Tibial nerve (tissue), 4 donors: ENCODE measurements around the gene SPC24. TPM values are rescaled to one million over a fixed set of nuclear protein-coding genes. Genes with fewer than 3 reads are reported as not detected.
A peak's percentile ranks its signal among the peaks of the same experiment; 100 is the strongest.
"Not testable (repeated sequence)": the region's sequence is repeated elsewhere in the genome, so short reads cannot be mapped to it uniquely, and the experiment has no call there.

Experiments
- DNase-seq, 2 donors: peaks; one replicate each; pipeline ENCODE4 v3.0.0-alpha.2; 2019; ENCODE audit warnings: low spot score in 2 of 2
- H3K27ac ChIP-seq, 4 donors: fragments of 200-600 bp; sonication (generic) in 3 of 4; one replicate each; pipeline ENCODE4 v1.5.1; 2017 to 2019; ENCODE audit warnings: mild to moderate bottlenecking in 1 of 4
- H3K27me3 ChIP-seq, 2 donors: fragments of 200-600 bp; sonication (generic) in 1 of 2; one replicate each; pipeline versions ENCODE4 v1.5.1 to v1.6.0; 2017 to 2019
- H3K36me3 ChIP-seq, 3 donors: fragments of 200-600 bp; sonication (generic); one replicate each; pipeline ENCODE4 v1.5.1; 2018 to 2019
- H3K4me1 ChIP-seq, 4 donors: fragments of 200-600 bp; sonication (generic) in 3 of 4; one replicate each; pipeline ENCODE4 v1.5.1; 2017 to 2019
- H3K4me3 ChIP-seq, 4 donors: fragments of 200-600 bp; sonication (generic) in 3 of 4; one replicate each; pipeline ENCODE4 v1.5.1; 2017 to 2019; ENCODE audit warnings: mild to moderate bottlenecking in 1 of 4, moderate library complexity in 1 of 4
- H3K9me3 ChIP-seq, 4 donors: fragments of 200-600 bp; sonication (generic) in 3 of 4; one replicate each; pipeline ENCODE4 v1.5.1; 2017 to 2019
- EP300 ChIP-seq, 2 donors: sonication (generic); formaldehyde crosslinking; IDR thresholded peaks; one replicate each; pipeline ENCODE4 v1.6.1; 2017; ENCODE audit warnings: antibody characterized with exemption in 2 of 2, mild to moderate bottlenecking in 1 of 2
- POLR2A ChIP-seq, 2 donors: fragments of 450-650 bp; IDR thresholded peaks; one replicate each; pipeline ENCODE4 v1.6.1; 2017; ENCODE audit warnings: antibody characterized with exemption in 2 of 2, mild to moderate bottlenecking in 2 of 2, moderate library complexity in 2 of 2
- WGBS, 2 donors: methylation state at CpG; one replicate each; pipeline ENCODE4 v1.1.5; 2018; 5-methylcytosine and 5-hydroxymethylcytosine counted together
- total RNA-seq, 4 donors: library from RNA; depleted of rRNA; stranded (reverse); fragments of >200 nt; gene quantifications; one replicate each; pipeline ENCODE4 v1.1.0, GENCODE V29; 2016
- TF ChIP-seq, protein P1 (sequence below), 5 experiments: fragments of 200-600 bp in 3 of 5; fragments of 450-650 bp in 2 of 5; sonication (generic) in 3 of 5; IDR thresholded peaks; one replicate each; pipeline ENCODE4 v1.5.1; 2016 to 2019; ENCODE audit warnings: antibody characterized with exemption in 5 of 5, mild to moderate bottlenecking in 3 of 5, moderate library complexity in 2 of 5

Gene SPC24
- total RNA-seq, 4 donors from 2014 or later = 2.6 to 20.4 (median 4.4) TPM

DNA sequence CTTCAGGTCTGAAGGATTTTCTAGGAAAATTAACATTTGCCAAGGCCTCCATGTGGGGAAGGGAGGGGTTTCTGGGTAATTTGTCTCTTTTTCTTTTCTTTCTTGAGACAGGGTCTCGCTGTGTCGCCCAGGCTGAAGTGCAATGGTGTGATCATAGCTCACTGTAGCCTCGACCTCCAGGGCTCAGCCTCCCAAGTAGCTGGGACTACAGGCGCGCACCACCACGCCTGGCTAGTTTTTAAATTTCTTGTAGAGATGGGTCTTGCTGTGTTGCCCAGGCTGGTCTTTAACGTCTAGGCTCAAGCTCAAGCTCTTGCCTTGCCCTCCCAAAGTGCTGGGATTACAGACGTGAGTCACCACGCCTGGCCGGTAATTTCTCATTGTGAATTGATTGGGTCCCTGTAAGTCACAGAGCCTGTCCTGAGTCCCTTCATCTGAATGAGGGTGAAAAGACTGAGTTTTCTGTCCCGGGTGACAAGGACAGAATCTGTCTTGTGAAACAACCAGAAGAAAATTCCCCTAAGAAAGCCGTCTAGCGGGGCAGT, 10.0 kb upstream of the SPC24 start:
- Histone ChIP-seq H3K4me3 (peak overlapping the region in 1 of 4 donors; percentile 14), H3K27me3 (no peaks in the 10 kb centered on the region), H3K9me3 (peaks cover 0 to 8% (median 1%) of the 10 kb centered on the region in 4 donors), H3K36me3 (peaks cover 0 to 52% (median 15%) of the 10 kb centered on the region in 3 donors), H3K27ac (peak overlapping the region; percentile 75 to 97 (median 86)), H3K4me1 (peaks cover 0 to 44% (median 31%) of the 10 kb centered on the region in 4 donors)
- TF ChIP-seq POLR2A (IDR thresholded peaks at IDR 0.05) (no peak), EP300 (IDR thresholded peaks at IDR 0.05) (no peak)
- TF ChIP-seq, protein P1, sequence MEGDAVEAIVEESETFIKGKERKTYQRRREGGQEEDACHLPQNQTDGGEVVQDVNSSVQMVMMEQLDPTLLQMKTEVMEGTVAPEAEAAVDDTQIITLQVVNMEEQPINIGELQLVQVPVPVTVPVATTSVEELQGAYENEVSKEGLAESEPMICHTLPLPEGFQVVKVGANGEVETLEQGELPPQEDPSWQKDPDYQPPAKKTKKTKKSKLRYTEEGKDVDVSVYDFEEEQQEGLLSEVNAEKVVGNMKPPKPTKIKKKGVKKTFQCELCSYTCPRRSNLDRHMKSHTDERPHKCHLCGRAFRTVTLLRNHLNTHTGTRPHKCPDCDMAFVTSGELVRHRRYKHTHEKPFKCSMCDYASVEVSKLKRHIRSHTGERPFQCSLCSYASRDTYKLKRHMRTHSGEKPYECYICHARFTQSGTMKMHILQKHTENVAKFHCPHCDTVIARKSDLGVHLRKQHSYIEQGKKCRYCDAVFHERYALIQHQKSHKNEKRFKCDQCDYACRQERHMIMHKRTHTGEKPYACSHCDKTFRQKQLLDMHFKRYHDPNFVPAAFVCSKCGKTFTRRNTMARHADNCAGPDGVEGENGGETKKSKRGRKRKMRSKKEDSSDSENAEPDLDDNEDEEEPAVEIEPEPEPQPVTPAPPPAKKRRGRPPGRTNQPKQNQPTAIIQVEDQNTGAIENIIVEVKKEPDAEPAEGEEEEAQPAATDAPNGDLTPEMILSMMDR (IDR thresholded peaks at IDR 0.05) = no peak
- WGBS, 2 donors = 56 to 63% methylated on average over 13 of the region's 13 CpGs
- DNase-seq = no peak

DNA sequence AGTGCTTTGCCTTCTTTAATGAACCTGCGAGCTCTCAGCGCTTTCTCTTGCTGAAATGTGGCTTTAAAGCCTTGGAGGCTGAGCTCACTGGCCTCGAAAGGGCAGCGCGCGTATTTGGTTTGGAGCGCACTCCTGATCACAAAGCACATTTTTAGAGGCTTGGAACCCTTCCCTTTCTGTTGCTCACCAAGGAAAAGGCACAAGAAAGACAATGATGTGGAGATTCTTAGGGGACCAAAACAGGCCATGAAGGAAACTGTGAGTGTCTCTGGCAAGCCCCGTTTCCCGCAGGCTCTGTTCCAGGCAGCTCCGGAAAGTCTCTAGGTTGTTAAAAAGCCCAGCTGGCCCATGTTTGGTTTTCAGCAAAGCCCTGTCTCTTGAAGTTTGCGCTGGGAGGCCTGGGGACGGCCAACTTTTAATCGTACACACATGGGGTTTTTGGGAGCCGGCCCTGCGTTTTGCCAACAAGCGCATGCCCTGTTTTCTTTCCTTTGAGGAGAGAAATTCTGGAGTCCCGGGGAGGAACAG, 9.4 kb upstream of the SPC24 start:
- TF ChIP-seq EP300 (IDR thresholded peaks at IDR 0.05) (peak; percentile 15 to 87), POLR2A (IDR thresholded peaks at IDR 0.05) (peak in 1 of 2 donors; percentile 22)
- TF ChIP-seq, protein P1 (IDR thresholded peaks at IDR 0.05) = no peak
- peaks cover 0 to 46% (median 8%) of the 10 kb centered on the region in 3 donors for H3K36me3 ChIP-seq

DNA sequence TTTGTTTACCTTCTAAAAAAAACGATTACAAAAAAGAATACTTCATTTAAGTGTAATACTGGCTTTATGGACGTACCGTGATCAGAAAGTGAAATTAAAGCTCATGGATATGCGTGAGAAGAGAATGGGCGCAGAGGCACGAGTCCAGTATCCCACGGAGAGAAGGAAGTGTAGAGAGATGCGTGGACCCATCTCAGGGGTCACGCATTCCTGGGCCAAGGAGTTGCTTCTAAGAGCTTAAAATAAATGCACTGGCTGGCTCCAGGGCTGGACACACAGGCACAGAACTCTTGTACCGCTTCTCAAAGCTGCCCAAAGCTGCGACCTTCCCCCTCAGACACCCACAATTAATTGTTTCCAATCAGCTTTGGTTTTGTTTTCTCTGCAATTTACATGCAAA, 8.7 kb upstream of the SPC24 start:
- WGBS, 2 donors = 58 to 64% methylated on average over 11 of the region's 11 CpGs
- Histone ChIP-seq H3K4me3 (peak overlapping the region in 2 of 4 donors; percentile 2 to 14), H3K36me3 (peaks cover 0 to 39% (median 6%) of the 10 kb centered on the region in 3 donors), H3K27ac (peak overlapping the region; percentile 75 to 97 (median 86)), H3K27me3 (no peaks in the 10 kb centered on the region), H3K9me3 (peaks cover 0 to 14% (median 2%) of the 10 kb centered on the region in 4 donors), H3K4me1 (peaks cover 0 to 55% (median 31%) of the 10 kb centered on the region in 4 donors)
- no peak for DNase-seq
- TF ChIP-seq EP300 (IDR thresholded peaks at IDR 0.05) = no peak
- no peak for TF ChIP-seq POLR2A (IDR thresholded peaks at IDR 0.05)
- TF ChIP-seq, protein P1 (IDR thresholded peaks at IDR 0.05) = no peak

More for the DNA sequence above, 9.4 kb upstream of the SPC24 start:
- H3K9me3 ChIP-seq = peaks cover 0 to 14% (median 2%) of the 10 kb centered on the region in 4 donors
- H3K4me1 ChIP-seq = peaks cover 0 to 48% (median 31%) of the 10 kb centered on the region in 4 donors
- DNase-seq = peak; percentile 75 to 77
- H3K4me3 ChIP-seq = peak overlapping the region in 2 of 4 donors; percentile 2 to 14
- no peaks in the 10 kb centered on the region for H3K27me3 ChIP-seq
- WGBS, 2 donors = 24 to 29% methylated on average over 16 to 17 of the region's 17 CpGs
- H3K27ac ChIP-seq = peak overlapping the region; percentile 75 to 97 (median 86)

DNA sequence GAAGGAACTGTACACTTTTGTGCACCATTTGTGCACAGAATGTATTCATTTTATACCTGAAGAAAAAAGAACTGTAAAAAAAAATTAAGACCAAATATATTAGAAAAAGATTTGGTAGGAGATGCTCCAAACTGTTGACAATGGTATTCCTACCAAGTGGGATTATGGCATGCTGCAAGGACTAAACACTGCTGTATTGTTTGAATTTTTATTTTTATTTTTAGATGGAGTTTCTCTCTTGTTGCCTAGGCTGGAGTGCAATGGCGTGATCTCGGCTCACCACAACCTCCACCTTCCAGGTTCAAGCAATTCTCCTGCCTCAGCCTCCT, 4.8 kb upstream of the SPC24 start:
- not testable (repeated sequence) for H3K36me3 ChIP-seq, H3K4me3 ChIP-seq, H3K27me3 ChIP-seq, DNase-seq
- Histone ChIP-seq H3K9me3 (peaks cover 0 to 14% (median 2%) of the 10 kb centered on the region in 4 donors), H3K27ac (peak overlapping the region in 2 of 4 donors; percentile 63 to 65), H3K4me1 (peaks cover 0 to 64% (median 22%) of the 10 kb centered on the region in 4 donors)
- 96 to 97% methylated on average over 2 of the region's 2 CpGs for whole genome bisulfite sequencing, 2 donors

DNA sequence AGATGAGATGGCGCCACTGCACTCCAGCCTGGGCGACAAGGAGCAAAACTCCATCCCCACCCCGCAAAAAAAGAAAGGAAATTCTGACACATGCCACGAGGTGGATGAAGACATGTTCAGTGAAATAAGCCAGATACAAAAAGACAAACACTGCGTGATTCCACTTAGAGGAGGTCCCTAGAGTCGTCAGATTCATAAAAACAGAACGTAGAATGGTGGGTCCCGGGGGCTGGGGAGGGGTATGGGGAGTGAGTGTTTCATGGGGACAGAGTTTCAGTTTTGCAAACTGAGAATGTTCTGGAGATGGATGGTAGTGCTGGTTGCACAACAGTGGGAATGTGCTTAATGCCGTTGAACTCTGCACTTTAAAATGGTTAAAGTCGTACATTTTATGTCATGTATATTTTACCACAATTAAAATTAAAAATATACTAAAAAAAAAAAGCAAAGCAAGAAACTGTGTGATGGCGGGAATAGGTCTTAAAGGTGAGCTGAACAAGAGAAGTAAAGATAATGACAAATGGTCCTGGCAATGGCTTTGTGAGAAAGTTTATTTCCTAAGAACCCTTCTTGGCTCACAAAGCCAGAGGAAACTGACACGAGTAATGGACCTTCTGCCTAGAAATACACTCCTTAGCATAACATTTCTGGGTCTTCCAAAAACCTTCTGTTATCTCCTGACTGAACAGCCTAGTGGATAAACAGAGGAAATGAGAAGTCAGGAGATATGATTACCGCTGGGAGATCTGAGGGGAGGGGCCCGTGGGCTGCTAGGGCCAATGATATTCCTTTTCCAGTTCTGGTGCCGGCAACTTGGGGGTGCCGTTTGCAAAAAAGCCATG, 4.2 kb upstream of the SPC24 start:
- TF ChIP-seq, protein P1 (IDR thresholded peaks at IDR 0.05) = no peak
- TF ChIP-seq POLR2A (IDR thresholded peaks at IDR 0.05) (no peak), EP300 (IDR thresholded peaks at IDR 0.05) (peak in 1 of 2 donors; percentile 45)
- no peak overlapping the region for H3K4me3 ChIP-seq
- H3K4me1 ChIP-seq = peaks cover 0 to 64% (median 19%) of the 10 kb centered on the region in 4 donors
- H3K27me3 ChIP-seq = no peaks in the 10 kb centered on the region
- 54 to 56% methylated on average over 16 of the region's 16 CpGs for WGBS, 2 donors
- peak overlapping the region in 2 of 4 donors; percentile 63 to 65 for H3K27ac ChIP-seq
- DNase-seq = peak in 1 of 2 donors; percentile 50
- peaks cover 0 to 6% (median 0%) of the 10 kb centered on the region in 3 donors for H3K36me3 ChIP-seq
- H3K9me3 ChIP-seq = peaks cover 0 to 14% (median 2%) of the 10 kb centered on the region in 4 donors
